ENCODE measurements around the gene TMEM145. TPM values are rescaled to one million over a fixed set of nuclear protein-coding genes. Genes with fewer than 3 reads are reported as not detected.

The TMEM145 gene
- total and polyA plus RNA-seq, 2 donors (not counting 1 experiment from before 2014, with no cell fraction given) = 0.05 to 0.83 TPM

DNA sequence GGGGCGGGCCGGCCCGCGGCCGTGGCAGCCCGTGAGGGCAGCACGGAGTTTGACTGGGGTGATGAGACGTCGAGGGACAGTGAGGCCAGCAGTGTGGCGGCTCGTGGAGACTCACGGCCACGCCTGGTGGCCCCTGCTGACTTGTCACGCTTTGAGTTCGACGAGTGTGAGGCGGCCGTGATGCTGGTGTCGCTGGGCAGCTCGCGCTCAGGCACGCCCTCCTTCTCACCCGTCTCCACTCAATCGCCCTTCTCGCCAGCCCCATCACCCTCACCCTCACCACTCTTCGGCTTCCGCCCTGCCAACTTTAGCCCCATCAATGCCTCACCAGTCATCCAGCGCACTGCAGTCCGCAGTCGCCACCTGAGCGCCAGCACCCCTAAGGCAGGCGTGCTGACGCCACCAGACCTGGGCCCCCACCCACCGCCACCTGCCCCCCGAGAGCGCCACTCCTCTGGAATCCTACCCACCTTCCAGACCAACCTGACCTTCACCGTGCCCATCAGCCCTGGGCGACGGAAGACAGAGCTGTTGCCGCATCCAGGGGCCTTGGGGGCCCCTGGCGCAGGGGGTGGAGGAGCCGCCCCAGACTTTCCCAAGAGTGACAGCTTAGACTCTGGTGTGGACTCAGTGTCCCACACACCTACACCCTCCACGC is 39.6 kb upstream of the TMEM145 start:
- no peak overlapping the region for H3K4me2 ChIP-seq (ENCODE audit: extremely low read depth, insufficient read depth, low read length)
- H4K20me1 ChIP-seq (ENCODE audit: control insufficient read depth, extremely low read depth, insufficient read depth, low read length) = no peaks in the 10 kb centered on the region
- H2AFZ ChIP-seq (ENCODE audit: low read length) = no peak overlapping the region
- H3K79me2 ChIP-seq (ENCODE audit: control insufficient read depth, insufficient read depth, low read length) = peaks cover 56% of the 10 kb centered on the region
- H3K4me3 ChIP-seq (replicated peaks in 1 of 4; ENCODE audit: control extremely low read depth in 1 of 4, insufficient read depth in 1 of 4, low read depth in 3 of 4, low read length in 4 of 4) = no peak overlapping the region
- no peak for TF ChIP-seq EZH2 (IDR thresholded peaks at IDR 0.05; ENCODE audit: low read length, missing control alignments)
- TF ChIP-seq, protein P1, sequence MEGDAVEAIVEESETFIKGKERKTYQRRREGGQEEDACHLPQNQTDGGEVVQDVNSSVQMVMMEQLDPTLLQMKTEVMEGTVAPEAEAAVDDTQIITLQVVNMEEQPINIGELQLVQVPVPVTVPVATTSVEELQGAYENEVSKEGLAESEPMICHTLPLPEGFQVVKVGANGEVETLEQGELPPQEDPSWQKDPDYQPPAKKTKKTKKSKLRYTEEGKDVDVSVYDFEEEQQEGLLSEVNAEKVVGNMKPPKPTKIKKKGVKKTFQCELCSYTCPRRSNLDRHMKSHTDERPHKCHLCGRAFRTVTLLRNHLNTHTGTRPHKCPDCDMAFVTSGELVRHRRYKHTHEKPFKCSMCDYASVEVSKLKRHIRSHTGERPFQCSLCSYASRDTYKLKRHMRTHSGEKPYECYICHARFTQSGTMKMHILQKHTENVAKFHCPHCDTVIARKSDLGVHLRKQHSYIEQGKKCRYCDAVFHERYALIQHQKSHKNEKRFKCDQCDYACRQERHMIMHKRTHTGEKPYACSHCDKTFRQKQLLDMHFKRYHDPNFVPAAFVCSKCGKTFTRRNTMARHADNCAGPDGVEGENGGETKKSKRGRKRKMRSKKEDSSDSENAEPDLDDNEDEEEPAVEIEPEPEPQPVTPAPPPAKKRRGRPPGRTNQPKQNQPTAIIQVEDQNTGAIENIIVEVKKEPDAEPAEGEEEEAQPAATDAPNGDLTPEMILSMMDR (conservative IDR thresholded peaks at IDR 0.05 in 1 of 2, IDR thresholded peaks at IDR 0.05 in 1 of 2; ENCODE audit: low read depth in 1 of 2, low read length in 2 of 2) = no peak
- DNase-seq (ENCODE audit: low read depth in 2 of 2) = no peak
- H3K27ac ChIP-seq (ENCODE audit: insufficient read depth, low read length) = no peak overlapping the region
- H3K4me1 ChIP-seq (ENCODE audit: control insufficient read depth, extremely low read depth, insufficient read depth, low read length) = peaks cover 12% of the 10 kb centered on the region
- peaks cover 26% of the 10 kb centered on the region for H3K36me3 ChIP-seq (ENCODE audit: control insufficient read depth, insufficient read depth, low read length)
- no peaks in the 10 kb centered on the region for H3K27me3 ChIP-seq (ENCODE audit: control insufficient read depth, insufficient read depth, low read length)
- H3K9ac ChIP-seq (ENCODE audit: insufficient read depth, low read length) = no peak overlapping the region
- H3K9me3 ChIP-seq (ENCODE audit: control insufficient read depth, insufficient read depth, low read depth, low read length) = no peaks in the 10 kb centered on the region

DNA sequence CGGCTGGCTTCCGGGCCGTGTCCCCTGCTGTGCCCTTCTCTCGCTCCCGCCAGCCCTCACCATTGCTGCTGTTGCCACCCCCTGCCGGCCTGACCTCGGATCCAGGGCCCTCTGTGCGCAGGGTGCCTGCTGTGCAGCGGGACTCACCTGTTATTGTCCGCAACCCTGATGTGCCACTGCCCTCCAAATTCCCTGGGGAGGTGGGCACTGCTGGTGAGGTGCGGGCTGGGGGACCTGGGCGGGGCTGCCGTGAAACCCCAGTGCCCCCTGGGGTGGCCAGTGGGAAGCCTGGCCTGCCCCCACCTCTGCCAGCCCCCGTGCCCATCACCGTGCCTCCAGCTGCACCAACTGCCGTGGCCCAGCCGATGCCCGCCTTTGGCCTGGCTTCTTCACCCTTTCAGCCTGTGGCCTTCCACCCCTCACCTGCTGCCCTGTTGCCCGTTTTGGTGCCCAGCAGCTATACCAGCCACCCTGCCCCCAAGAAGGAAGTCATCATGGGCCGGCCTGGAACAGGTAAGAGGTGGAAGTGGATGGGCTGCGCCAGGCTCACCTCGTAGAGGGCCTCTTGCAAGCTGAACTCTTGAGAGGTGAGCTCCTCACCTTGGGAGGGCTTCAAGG is 38.9 kb upstream of the TMEM145 start:
- H3K79me2 ChIP-seq (ENCODE audit: control insufficient read depth, insufficient read depth, low read length) = peaks cover 61% of the 10 kb centered on the region
- H3K36me3 ChIP-seq (ENCODE audit: control insufficient read depth, insufficient read depth, low read length) = peaks cover 26% of the 10 kb centered on the region
- H3K9ac ChIP-seq (ENCODE audit: insufficient read depth, low read length) = no peak overlapping the region
- H3K9me3 ChIP-seq (ENCODE audit: control insufficient read depth, insufficient read depth, low read depth, low read length) = no peaks in the 10 kb centered on the region
- no peak for DNase-seq (ENCODE audit: low read depth in 2 of 2)
- H3K4me3 ChIP-seq (replicated peaks in 1 of 4; ENCODE audit: control extremely low read depth in 1 of 4, insufficient read depth in 1 of 4, low read depth in 3 of 4, low read length in 4 of 4) = no peak overlapping the region
- no peaks in the 10 kb centered on the region for H3K27me3 ChIP-seq (ENCODE audit: control insufficient read depth, insufficient read depth, low read length)
- H3K27ac ChIP-seq (ENCODE audit: insufficient read depth, low read length) = no peak overlapping the region
- peaks cover 16% of the 10 kb centered on the region for H3K4me1 ChIP-seq (ENCODE audit: control insufficient read depth, extremely low read depth, insufficient read depth, low read length)
- H3K4me2 ChIP-seq (ENCODE audit: extremely low read depth, insufficient read depth, low read length) = no peak overlapping the region
- H4K20me1 ChIP-seq (ENCODE audit: control insufficient read depth, extremely low read depth, insufficient read depth, low read length) = no peaks in the 10 kb centered on the region
- no peak for TF ChIP-seq EZH2 (IDR thresholded peaks at IDR 0.05; ENCODE audit: low read length, missing control alignments)
- TF ChIP-seq, protein P1 (conservative IDR thresholded peaks at IDR 0.05 in 1 of 2, IDR thresholded peaks at IDR 0.05 in 1 of 2; ENCODE audit: low read depth in 1 of 2, low read length in 2 of 2) = no peak
- no peak overlapping the region for H2AFZ ChIP-seq (ENCODE audit: low read length)

GRCh38 chr19:42275103-42275502 is 38.0 kb upstream of the TMEM145 start:
- Histone ChIP-seq H3K79me2 (ENCODE audit: control insufficient read depth, insufficient read depth, low read length) (peaks cover 55% of the 10 kb centered on the region), H3K9ac (ENCODE audit: insufficient read depth, low read length) (no peak overlapping the region), H2AFZ (ENCODE audit: low read length) (no peak overlapping the region), H3K27me3 (ENCODE audit: control insufficient read depth, insufficient read depth, low read length) (no peaks in the 10 kb centered on the region), H3K9me3 (ENCODE audit: control insufficient read depth, insufficient read depth, low read depth, low read length) (no peaks in the 10 kb centered on the region), H3K4me1 (ENCODE audit: control insufficient read depth, extremely low read depth, insufficient read depth, low read length) (peaks cover 19% of the 10 kb centered on the region), H3K4me2 (ENCODE audit: extremely low read depth, insufficient read depth, low read length) (no peak overlapping the region), H4K20me1 (ENCODE audit: control insufficient read depth, extremely low read depth, insufficient read depth, low read length) (no peaks in the 10 kb centered on the region), H3K4me3 (replicated peaks in 1 of 4; ENCODE audit: control extremely low read depth in 1 of 4, insufficient read depth in 1 of 4, low read depth in 3 of 4, low read length in 4 of 4) (no peak overlapping the region), H3K36me3 (ENCODE audit: control insufficient read depth, insufficient read depth, low read length) (peaks cover 26% of the 10 kb centered on the region), H3K27ac (ENCODE audit: insufficient read depth, low read length) (no peak overlapping the region)
- DNase-seq (ENCODE audit: low read depth in 2 of 2) = no peak
- TF ChIP-seq, protein P1 (conservative IDR thresholded peaks at IDR 0.05 in 1 of 2, IDR thresholded peaks at IDR 0.05 in 1 of 2; ENCODE audit: low read depth in 1 of 2, low read length in 2 of 2) = no peak
- no peak for TF ChIP-seq EZH2 (IDR thresholded peaks at IDR 0.05; ENCODE audit: low read length, missing control alignments)

All from fibroblast of lung (primary cell).